ENCODE results near the gene UBE2U.

Gene UBE2U

DNA sequence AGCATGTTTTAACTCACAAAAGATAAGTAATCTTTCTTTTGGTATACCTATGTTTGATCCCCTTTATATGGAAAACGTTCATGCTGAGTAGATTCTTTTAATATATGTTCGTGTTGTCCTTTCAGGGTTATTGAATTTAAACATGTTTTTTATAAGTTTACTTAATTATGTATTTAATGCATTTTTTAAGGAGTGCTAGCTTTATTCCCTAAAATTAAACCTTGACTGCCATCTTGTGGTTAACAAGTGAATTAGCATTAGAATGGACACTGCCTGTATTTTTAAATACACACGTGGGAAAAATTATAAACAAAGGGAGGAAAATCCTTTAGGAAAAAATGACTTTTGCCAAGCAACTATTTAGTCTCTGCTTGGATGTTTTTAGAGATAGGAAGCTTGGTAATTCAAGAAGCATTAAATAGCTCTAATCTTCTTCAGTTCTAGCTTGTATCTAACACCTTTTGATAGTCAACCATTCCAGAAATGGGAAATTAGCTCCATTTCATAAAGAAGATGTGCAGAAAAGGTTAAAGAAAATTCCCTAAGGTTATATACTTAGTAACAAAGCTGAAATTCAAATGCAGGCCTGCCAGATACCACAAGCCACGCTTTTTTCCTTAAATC, 43.0 kb downstream of the UBE2U start (continued):
- no peak for TF ChIP-seq BCL11A (tag by site-specific recombination; IDR thresholded peaks at IDR 0.05; ENCODE audit: low read depth)
- TF ChIP-seq, protein P1, sequence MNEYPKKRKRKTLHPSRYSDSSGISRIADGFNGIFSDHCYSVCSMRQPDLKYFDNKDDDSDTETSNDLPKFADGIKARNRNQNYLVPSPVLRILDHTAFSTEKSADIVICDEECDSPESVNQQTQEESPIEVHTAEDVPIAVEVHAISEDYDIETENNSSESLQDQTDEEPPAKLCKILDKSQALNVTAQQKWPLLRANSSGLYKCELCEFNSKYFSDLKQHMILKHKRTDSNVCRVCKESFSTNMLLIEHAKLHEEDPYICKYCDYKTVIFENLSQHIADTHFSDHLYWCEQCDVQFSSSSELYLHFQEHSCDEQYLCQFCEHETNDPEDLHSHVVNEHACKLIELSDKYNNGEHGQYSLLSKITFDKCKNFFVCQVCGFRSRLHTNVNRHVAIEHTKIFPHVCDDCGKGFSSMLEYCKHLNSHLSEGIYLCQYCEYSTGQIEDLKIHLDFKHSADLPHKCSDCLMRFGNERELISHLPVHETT (tag by site-specific recombination; IDR thresholded peaks at IDR 0.05): no peak
- TF ChIP-seq KLF7 (tag by site-specific recombination; IDR thresholded peaks at IDR 0.05; ENCODE audit: borderline replicate concordance): no peak
- no peak for TF ChIP-seq ZNF341 (tag by site-specific recombination; IDR thresholded peaks at IDR 0.05; ENCODE audit: low read depth)
- no peak for TF ChIP-seq ZNF560 (tag by site-specific recombination; IDR thresholded peaks at IDR 0.05; ENCODE audit: borderline replicate concordance)
- TF ChIP-seq ZNF138 (tag by site-specific recombination; IDR thresholded peaks at IDR 0.05; ENCODE audit: borderline replicate concordance): no peak
- TF ChIP-seq ZNF335 (tag by site-specific recombination; conservative IDR thresholded peaks at IDR 0.05): peak; percentile 43; the same call in 1 of the 2 replicates
- 0 out of 2 replicates have a peak, but pooled peaks have one; percentile 33 for TF ChIP-seq ZNF2 (tag by site-specific recombination; IDR thresholded peaks at IDR 0.05)
- TF ChIP-seq KLF9 (tag by site-specific recombination; IDR thresholded peaks at IDR 0.05; ENCODE audit: low read depth): no peak
- TF ChIP-seq, protein P2, sequence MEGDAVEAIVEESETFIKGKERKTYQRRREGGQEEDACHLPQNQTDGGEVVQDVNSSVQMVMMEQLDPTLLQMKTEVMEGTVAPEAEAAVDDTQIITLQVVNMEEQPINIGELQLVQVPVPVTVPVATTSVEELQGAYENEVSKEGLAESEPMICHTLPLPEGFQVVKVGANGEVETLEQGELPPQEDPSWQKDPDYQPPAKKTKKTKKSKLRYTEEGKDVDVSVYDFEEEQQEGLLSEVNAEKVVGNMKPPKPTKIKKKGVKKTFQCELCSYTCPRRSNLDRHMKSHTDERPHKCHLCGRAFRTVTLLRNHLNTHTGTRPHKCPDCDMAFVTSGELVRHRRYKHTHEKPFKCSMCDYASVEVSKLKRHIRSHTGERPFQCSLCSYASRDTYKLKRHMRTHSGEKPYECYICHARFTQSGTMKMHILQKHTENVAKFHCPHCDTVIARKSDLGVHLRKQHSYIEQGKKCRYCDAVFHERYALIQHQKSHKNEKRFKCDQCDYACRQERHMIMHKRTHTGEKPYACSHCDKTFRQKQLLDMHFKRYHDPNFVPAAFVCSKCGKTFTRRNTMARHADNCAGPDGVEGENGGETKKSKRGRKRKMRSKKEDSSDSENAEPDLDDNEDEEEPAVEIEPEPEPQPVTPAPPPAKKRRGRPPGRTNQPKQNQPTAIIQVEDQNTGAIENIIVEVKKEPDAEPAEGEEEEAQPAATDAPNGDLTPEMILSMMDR (tag by site-specific recombination; IDR thresholded peaks at IDR 0.05): peak; percentile 20; the same call in 1 of the 2 replicates
- no peak for TF ChIP-seq ZNF266 (tag by site-specific recombination; IDR thresholded peaks at IDR 0.05; ENCODE audit: low read depth)
- TF ChIP-seq, protein P3, sequence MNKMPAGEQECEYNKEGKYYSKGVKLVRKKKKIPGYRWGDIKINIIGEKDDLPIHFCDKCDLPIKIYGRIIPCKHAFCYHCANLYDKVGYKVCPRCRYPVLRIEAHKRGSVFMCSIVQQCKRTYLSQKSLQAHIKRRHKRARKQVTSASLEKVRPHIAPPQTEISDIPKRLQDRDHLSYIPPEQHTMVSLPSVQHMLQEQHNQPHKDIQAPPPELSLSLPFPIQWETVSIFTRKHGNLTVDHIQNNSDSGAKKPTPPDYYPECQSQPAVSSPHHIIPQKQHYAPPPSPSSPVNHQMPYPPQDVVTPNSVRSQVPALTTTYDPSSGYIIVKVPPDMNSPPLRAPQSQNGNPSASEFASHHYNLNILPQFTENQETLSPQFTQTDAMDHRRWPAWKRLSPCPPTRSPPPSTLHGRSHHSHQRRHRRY (tag by site-specific recombination; IDR thresholded peaks at IDR 0.05): no peak
- TF ChIP-seq ZNF48 (tag by site-specific recombination; IDR thresholded peaks at IDR 0.05): no peak
- no peak for TF ChIP-seq ZNF776 (tag by site-specific recombination; IDR thresholded peaks at IDR 0.05; ENCODE audit: borderline replicate concordance)

DNA sequence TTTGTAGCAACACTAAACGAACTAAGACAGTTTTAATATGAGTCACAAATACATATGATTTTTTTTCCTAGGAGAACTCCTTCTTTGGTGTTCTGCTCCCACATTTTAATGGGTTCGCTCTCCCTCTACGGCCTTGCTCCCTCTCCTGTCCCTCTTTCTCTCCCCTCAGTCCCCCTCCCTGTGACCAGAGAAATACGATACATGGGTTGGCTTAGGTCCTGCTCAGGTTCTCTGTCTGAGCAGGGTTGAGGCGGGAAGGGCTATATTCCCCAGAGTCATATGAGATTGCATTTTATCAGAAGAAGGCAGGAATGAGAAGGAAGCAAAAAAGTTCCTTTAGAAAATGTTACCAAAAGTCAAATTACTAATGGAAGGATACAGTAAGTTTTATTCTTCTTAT, 44.6 kb downstream of the UBE2U start:
- peaks cover 15% of the 10 kb centered on the region for H3K4me1 ChIP-seq (ENCODE audit: control insufficient read depth, insufficient read depth, low read length)
- no peak overlapping the region for H3K4me3 ChIP-seq (ENCODE audit: low read depth, low read length)
- no peaks in the 10 kb centered on the region for H3K9me3 ChIP-seq (ENCODE audit: control insufficient read depth, insufficient read depth, low read depth, low read length)
- POLR2A ChIA-PET: no interaction called here
- CTCF ChIA-PET: interaction anchor here (0.6 to 3.3 kb wide), 13 partner anchors 10 to 1215 kb away, joined by 3 to 19 read pairs (median 5); no protein-coding TSS in a partner anchor
- H3K27ac ChIP-seq (ENCODE audit: extremely low read depth, low read depth, low read length): no peak overlapping the region
- no peaks in the 10 kb centered on the region for H3K36me3 ChIP-seq (ENCODE audit: control insufficient read depth in 2 of 2, insufficient read depth in 1 of 2, low read length in 2 of 2)
- TF ChIP-seq ZNF621 (tag by site-specific recombination; IDR thresholded peaks at IDR 0.05): no peak
- TF ChIP-seq SP7 (tag by site-specific recombination; IDR thresholded peaks at IDR 0.05): no peak
- TF ChIP-seq ZNF341 (tag by site-specific recombination; IDR thresholded peaks at IDR 0.05; ENCODE audit: low read depth): no peak
- TF ChIP-seq, protein P4, sequence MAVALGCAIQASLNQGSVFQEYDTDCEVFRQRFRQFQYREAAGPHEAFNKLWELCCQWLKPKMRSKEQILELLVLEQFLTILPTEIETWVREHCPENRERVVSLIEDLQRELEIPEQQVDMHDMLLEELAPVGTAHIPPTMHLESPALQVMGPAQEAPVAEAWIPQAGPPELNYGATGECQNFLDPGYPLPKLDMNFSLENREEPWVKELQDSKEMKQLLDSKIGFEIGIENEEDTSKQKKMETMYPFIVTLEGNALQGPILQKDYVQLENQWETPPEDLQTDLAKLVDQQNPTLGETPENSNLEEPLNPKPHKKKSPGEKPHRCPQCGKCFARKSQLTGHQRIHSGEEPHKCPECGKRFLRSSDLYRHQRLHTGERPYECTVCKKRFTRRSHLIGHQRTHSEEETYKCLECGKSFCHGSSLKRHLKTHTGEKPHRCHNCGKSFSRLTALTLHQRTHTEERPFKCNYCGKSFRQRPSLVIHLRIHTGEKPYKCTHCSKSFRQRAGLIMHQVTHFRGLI (tag by site-specific recombination; IDR thresholded peaks at IDR 0.05): peak; percentile 26; the same call in 1 of the 2 replicates
- TF ChIP-seq, protein P5, sequence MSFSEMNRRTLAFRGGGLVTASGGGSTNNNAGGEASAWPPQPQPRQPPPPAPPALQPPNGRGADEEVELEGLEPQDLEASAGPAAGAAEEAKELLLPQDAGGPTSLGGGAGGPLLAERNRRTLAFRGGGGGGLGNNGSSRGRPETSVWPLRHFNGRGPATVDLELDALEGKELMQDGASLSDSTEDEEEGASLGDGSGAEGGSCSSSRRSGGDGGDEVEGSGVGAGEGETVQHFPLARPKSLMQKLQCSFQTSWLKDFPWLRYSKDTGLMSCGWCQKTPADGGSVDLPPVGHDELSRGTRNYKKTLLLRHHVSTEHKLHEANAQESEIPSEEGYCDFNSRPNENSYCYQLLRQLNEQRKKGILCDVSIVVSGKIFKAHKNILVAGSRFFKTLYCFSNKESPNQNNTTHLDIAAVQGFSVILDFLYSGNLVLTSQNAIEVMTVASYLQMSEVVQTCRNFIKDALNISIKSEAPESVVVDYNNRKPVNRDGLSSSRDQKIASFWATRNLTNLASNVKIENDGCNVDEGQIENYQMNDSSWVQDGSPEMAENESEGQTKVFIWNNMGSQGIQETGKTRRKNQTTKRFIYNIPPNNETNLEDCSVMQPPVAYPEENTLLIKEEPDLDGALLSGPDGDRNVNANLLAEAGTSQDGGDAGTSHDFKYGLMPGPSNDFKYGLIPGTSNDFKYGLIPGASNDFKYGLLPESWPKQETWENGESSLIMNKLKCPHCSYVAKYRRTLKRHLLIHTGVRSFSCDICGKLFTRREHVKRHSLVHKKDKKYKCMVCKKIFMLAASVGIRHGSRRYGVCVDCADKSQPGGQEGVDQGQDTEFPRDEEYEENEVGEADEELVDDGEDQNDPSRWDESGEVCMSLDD (tag by site-specific recombination; IDR thresholded peaks at IDR 0.05): no peak
- TF ChIP-seq, protein P6, sequence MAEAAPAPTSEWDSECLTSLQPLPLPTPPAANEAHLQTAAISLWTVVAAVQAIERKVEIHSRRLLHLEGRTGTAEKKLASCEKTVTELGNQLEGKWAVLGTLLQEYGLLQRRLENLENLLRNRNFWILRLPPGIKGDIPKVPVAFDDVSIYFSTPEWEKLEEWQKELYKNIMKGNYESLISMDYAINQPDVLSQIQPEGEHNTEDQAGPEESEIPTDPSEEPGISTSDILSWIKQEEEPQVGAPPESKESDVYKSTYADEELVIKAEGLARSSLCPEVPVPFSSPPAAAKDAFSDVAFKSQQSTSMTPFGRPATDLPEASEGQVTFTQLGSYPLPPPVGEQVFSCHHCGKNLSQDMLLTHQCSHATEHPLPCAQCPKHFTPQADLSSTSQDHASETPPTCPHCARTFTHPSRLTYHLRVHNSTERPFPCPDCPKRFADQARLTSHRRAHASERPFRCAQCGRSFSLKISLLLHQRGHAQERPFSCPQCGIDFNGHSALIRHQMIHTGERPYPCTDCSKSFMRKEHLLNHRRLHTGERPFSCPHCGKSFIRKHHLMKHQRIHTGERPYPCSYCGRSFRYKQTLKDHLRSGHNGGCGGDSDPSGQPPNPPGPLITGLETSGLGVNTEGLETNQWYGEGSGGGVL (tag by site-specific recombination; IDR thresholded peaks at IDR 0.05): peak; percentile 86
- TF ChIP-seq ZNF138 (tag by site-specific recombination; IDR thresholded peaks at IDR 0.05; ENCODE audit: borderline replicate concordance): no peak
- no peak for TF ChIP-seq ZNF768 (tag by site-specific recombination; IDR thresholded peaks at IDR 0.05)
- TF ChIP-seq, protein P7, sequence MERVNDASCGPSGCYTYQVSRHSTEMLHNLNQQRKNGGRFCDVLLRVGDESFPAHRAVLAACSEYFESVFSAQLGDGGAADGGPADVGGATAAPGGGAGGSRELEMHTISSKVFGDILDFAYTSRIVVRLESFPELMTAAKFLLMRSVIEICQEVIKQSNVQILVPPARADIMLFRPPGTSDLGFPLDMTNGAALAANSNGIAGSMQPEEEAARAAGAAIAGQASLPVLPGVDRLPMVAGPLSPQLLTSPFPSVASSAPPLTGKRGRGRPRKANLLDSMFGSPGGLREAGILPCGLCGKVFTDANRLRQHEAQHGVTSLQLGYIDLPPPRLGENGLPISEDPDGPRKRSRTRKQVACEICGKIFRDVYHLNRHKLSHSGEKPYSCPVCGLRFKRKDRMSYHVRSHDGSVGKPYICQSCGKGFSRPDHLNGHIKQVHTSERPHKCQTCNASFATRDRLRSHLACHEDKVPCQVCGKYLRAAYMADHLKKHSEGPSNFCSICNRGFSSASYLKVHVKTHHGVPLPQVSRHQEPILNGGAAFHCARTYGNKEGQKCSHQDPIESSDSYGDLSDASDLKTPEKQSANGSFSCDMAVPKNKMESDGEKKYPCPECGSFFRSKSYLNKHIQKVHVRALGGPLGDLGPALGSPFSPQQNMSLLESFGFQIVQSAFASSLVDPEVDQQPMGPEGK (tag by site-specific recombination; IDR thresholded peaks at IDR 0.05): peak; percentile 41
- no peak for TF ChIP-seq MEIS1 (CRISPR knock-in tag; IDR thresholded peaks at IDR 0.05; ENCODE audit: borderline replicate concordance)
- TF ChIP-seq ZNF24 (tag by site-specific recombination; IDR thresholded peaks at IDR 0.05): 0 out of 2 replicates have a peak, but pooled peaks have one; percentile 19
